Neutrophil (primary cell): ENCODE measurements around the gene ZDHHC18.
A peak's percentile ranks its signal among the peaks of the same experiment; 100 is the strongest.

Experiments used
- H3K27ac ChIP-seq: fragments of 200-600 bp; sonication (generic); 2 replicates; pipeline ENCODE4 v1.5.1; 2016; ENCODE audit warnings: mild to moderate bottlenecking, moderate library complexity
- H3K27me3 ChIP-seq: fragments of 200-600 bp; sonication (generic); 2 replicates; pipeline ENCODE4 v1.6.0; 2016; ENCODE audit warnings: mild to moderate bottlenecking
- H3K36me3 ChIP-seq: fragments of 200-600 bp; sonication (generic); 2 replicates; pipeline ENCODE4 v1.5.1; 2017
- H3K4me1 ChIP-seq, 2 experiments: fragments of 200-600 bp in 1 of 2; sonication (generic) in 1 of 2; 1 replicate in 1 of 2; 2 replicates in 1 of 2; pipeline versions ENCODE4 v1.5.1 to v1.6.1; 2013 to 2016; ENCODE audit warnings: low read depth in 1 of 2, low read length in 1 of 2, mild to moderate bottlenecking in 1 of 2, moderate library complexity in 1 of 2; ENCODE audit not compliant: control insufficient read depth in 1 of 2, insufficient read depth in 1 of 2
- H3K4me3 ChIP-seq, 2 experiments: fragments of 200-600 bp in 1 of 2; sonication (generic) in 1 of 2; 1 replicate in 1 of 2; 2 replicates in 1 of 2; pipeline ENCODE4 v1.5.1; 2013 to 2016; ENCODE audit warnings: low read depth in 1 of 2, low read length in 1 of 2, mild to moderate bottlenecking in 1 of 2, moderate library complexity in 1 of 2
- H3K9me3 ChIP-seq: fragments of 200-600 bp; sonication (generic); 2 replicates; pipeline ENCODE4 v1.5.1; 2016
- CTCF ChIP-seq: fragments of 200-600 bp; sonication (generic); IDR thresholded peaks from 2 replicates; pipeline ENCODE4 v1.5.1; 2016; ENCODE audit warnings: antibody characterized with exemption

Gene ZDHHC18

GRCh38 chr1:26814377-26814776 is 12.1 kb upstream of the ZDHHC18 start:
- TF ChIP-seq CTCF = no peak
- Histone ChIP-seq H3K4me3 (peak overlapping the region in 1 of 2 experiments; percentile 28), H3K4me1 (peaks cover 63 to 67% of the 10 kb centered on the region in 2 experiments), H3K27ac (peak overlapping the region; percentile 83), H3K36me3 (no peaks in the 10 kb centered on the region), H3K9me3 (no peaks in the 10 kb centered on the region), H3K27me3 (no peaks in the 10 kb centered on the region)

- no peaks in the 10 kb centered on the region for H3K36me3 ChIP-seq
- H3K4me1 ChIP-seq = peaks cover 63 to 67% of the 10 kb centered on the region in 2 experiments
- H3K27me3 ChIP-seq = no peaks in the 10 kb centered on the region
- H3K4me3 ChIP-seq = no peak overlapping the region
- H3K9me3 ChIP-seq = no peaks in the 10 kb centered on the region
- no peak for TF ChIP-seq CTCF
- H3K27ac ChIP-seq = peak overlapping the region; percentile 83
These were observed 11.6 kb upstream of the ZDHHC18 start for GRCh38 chr1:26814893-26815292.

GRCh38 chr1:26820784-26821269 is 5.7 kb upstream of the ZDHHC18 start:
- peak; percentile 71 for TF ChIP-seq CTCF
- Histone ChIP-seq H3K4me1 (peaks cover 32 to 33% of the 10 kb centered on the region in 2 experiments), H3K36me3 (no peaks in the 10 kb centered on the region), H3K27ac (peak overlapping the region; percentile 81), H3K4me3 (peak overlapping the region; percentile 34 to 36), H3K27me3 (no peaks in the 10 kb centered on the region), H3K9me3 (no peaks in the 10 kb centered on the region)

- Histone ChIP-seq H3K27ac (no peak overlapping the region), H3K4me3 (no peak overlapping the region), H3K9me3 (no peaks in the 10 kb centered on the region), H3K27me3 (no peaks in the 10 kb centered on the region), H3K4me1 (peaks cover 28 to 35% of the 10 kb centered on the region in 2 experiments), H3K36me3 (no peaks in the 10 kb centered on the region)
- no peak for TF ChIP-seq CTCF
These were observed 3.6 kb upstream of the ZDHHC18 start for GRCh38 chr1:26822737-26823395.

GRCh38 chr1:26824731-26825130 is 1.8 kb upstream of the ZDHHC18 start:
- Histone ChIP-seq H3K36me3 (peaks cover 9% of the 10 kb centered on the region), H3K4me1 (peaks cover 44 to 52% of the 10 kb centered on the region in 2 experiments), H3K4me3 (no peak overlapping the region), H3K9me3 (no peaks in the 10 kb centered on the region), H3K27me3 (no peaks in the 10 kb centered on the region), H3K27ac (no peak overlapping the region)
- TF ChIP-seq CTCF = no peak
